ENCODE measurements around the gene SLC52A3.

SLC52A3 gene

GRCh38 chr20:755941-756340, 12.4 kb downstream of the SLC52A3 start:
- H3K4me1 Mint-ChIP-seq (ENCODE audit: low read depth in 2 of 2), result no peaks in the 10 kb centered on the region
- no peak overlapping the region for H3K4me3 Mint-ChIP-seq
- DNase-seq (no peak), ATAC-seq (replicated peaks) (no peak)
- no peaks in the 10 kb centered on the region for H3K36me3 Mint-ChIP-seq (ENCODE audit: insufficient read depth)
- peaks cover 30 to 56% of the 10 kb centered on the region in 2 donors for H3K27me3 Mint-ChIP-seq
- no peak overlapping the region for H3K27ac Mint-ChIP-seq
- no peaks in the 10 kb centered on the region for H3K9me3 Mint-ChIP-seq

GRCh38 chr20:754904-755303, 13.4 kb downstream of the SLC52A3 start:
- Mint-ChIP-seq H3K27me3 (peaks cover 30 to 52% of the 10 kb centered on the region in 2 donors), H3K9me3 (no peaks in the 10 kb centered on the region), H3K36me3 (ENCODE audit: insufficient read depth) (no peaks in the 10 kb centered on the region), H3K4me3 (no peak overlapping the region), H3K4me1 (ENCODE audit: low read depth in 2 of 2) (no peaks in the 10 kb centered on the region), H3K27ac (no peak overlapping the region)
- ATAC-seq (replicated peaks), result no peak
- DNase-seq, result no peak

GRCh38 chr20:753897-754635, 14.2 kb downstream of the SLC52A3 start:
- ATAC-seq (replicated peaks) (no peak), DNase-seq (no peak)
- H3K36me3 Mint-ChIP-seq (ENCODE audit: insufficient read depth), result no peaks in the 10 kb centered on the region
- H3K4me1 Mint-ChIP-seq (ENCODE audit: low read depth in 2 of 2), result no peaks in the 10 kb centered on the region
- H3K27me3 Mint-ChIP-seq, result peaks cover 29 to 51% of the 10 kb centered on the region in 2 donors
- no peaks in the 10 kb centered on the region for H3K9me3 Mint-ChIP-seq
- H3K27ac Mint-ChIP-seq, result no peak overlapping the region
- no peak overlapping the region for H3K4me3 Mint-ChIP-seq

- H3K4me1 Mint-ChIP-seq (ENCODE audit: low read depth in 2 of 2), result no peaks in the 10 kb centered on the region
- H3K27me3 Mint-ChIP-seq, result peaks cover 26 to 50% of the 10 kb centered on the region in 2 donors
- H3K9me3 Mint-ChIP-seq, result no peaks in the 10 kb centered on the region
- DNase-seq (no peak), ATAC-seq (replicated peaks) (no peak)
- no peak overlapping the region for H3K4me3 Mint-ChIP-seq
- H3K36me3 Mint-ChIP-seq (ENCODE audit: insufficient read depth), result no peaks in the 10 kb centered on the region
- no peak overlapping the region for H3K27ac Mint-ChIP-seq
Observed at GRCh38 chr20:753136-753535, 15.2 kb downstream of the SLC52A3 start.

- peaks cover 24 to 43% of the 10 kb centered on the region in 2 donors for H3K27me3 Mint-ChIP-seq
- ATAC-seq (replicated peaks) (no peak), DNase-seq (no peak)
- H3K9me3 Mint-ChIP-seq, result no peaks in the 10 kb centered on the region
- no peak overlapping the region for H3K4me3 Mint-ChIP-seq
- no peaks in the 10 kb centered on the region for H3K36me3 Mint-ChIP-seq (ENCODE audit: insufficient read depth)
- no peak overlapping the region for H3K27ac Mint-ChIP-seq
- no peaks in the 10 kb centered on the region for H3K4me1 Mint-ChIP-seq (ENCODE audit: low read depth in 2 of 2)
Observed at GRCh38 chr20:752291-752690, 16.0 kb downstream of the SLC52A3 start.

GRCh38 chr20:751761-752160, 16.5 kb downstream of the SLC52A3 start:
- Mint-ChIP-seq H3K36me3 (ENCODE audit: insufficient read depth) (no peaks in the 10 kb centered on the region), H3K4me1 (ENCODE audit: low read depth in 2 of 2) (no peaks in the 10 kb centered on the region), H3K9me3 (no peaks in the 10 kb centered on the region), H3K4me3 (no peak overlapping the region), H3K27ac (no peak overlapping the region), H3K27me3 (peaks cover 26 to 43% of the 10 kb centered on the region in 2 donors)
- DNase-seq (no peak), ATAC-seq (replicated peaks) (no peak)

- Mint-ChIP-seq H3K9me3 (no peaks in the 10 kb centered on the region), H3K4me1 (ENCODE audit: low read depth in 2 of 2) (no peaks in the 10 kb centered on the region), H3K27me3 (peaks cover 19 to 34% of the 10 kb centered on the region in 2 donors), H3K4me3 (no peak overlapping the region), H3K27ac (no peak overlapping the region), H3K36me3 (ENCODE audit: insufficient read depth) (no peaks in the 10 kb centered on the region)
- DNase-seq, result no peak
- ATAC-seq (replicated peaks), result no peak
Observed at GRCh38 chr20:750801-751200, 17.5 kb downstream of the SLC52A3 start.

GRCh38 chr20:745683-746301, 22.5 kb downstream of the SLC52A3 start:
- DNase-seq (no peak), ATAC-seq (replicated peaks) (no peak)
- Mint-ChIP-seq H3K27me3 (peaks cover 42 to 43% of the 10 kb centered on the region in 2 donors), H3K27ac (no peak overlapping the region), H3K4me1 (ENCODE audit: low read depth in 2 of 2) (no peaks in the 10 kb centered on the region), H3K9me3 (peaks cover 0 to 4% of the 10 kb centered on the region in 2 donors), H3K36me3 (ENCODE audit: insufficient read depth) (peaks cover 2% of the 10 kb centered on the region), H3K4me3 (no peak overlapping the region)

GRCh38 chr20:742156-742555, 26.1 kb downstream of the SLC52A3 start:
- ATAC-seq (replicated peaks), result no peak
- Mint-ChIP-seq H3K4me3 (no peak overlapping the region), H3K36me3 (ENCODE audit: insufficient read depth) (peaks cover 2% of the 10 kb centered on the region), H3K27me3 (peaks cover 38 to 39% of the 10 kb centered on the region in 2 donors), H3K4me1 (ENCODE audit: low read depth in 2 of 2) (no peaks in the 10 kb centered on the region), H3K27ac (no peak overlapping the region), H3K9me3 (peaks cover 0 to 4% of the 10 kb centered on the region in 2 donors)
- no peak for DNase-seq

GRCh38 chr20:741620-742019, 26.7 kb downstream of the SLC52A3 start:
- Mint-ChIP-seq H3K4me1 (ENCODE audit: low read depth in 2 of 2) (no peaks in the 10 kb centered on the region), H3K4me3 (no peak overlapping the region), H3K27me3 (peaks cover 37 to 45% of the 10 kb centered on the region in 2 donors), H3K9me3 (peaks cover 0 to 4% of the 10 kb centered on the region in 2 donors), H3K27ac (no peak overlapping the region), H3K36me3 (ENCODE audit: insufficient read depth) (peaks cover 2% of the 10 kb centered on the region)
- DNase-seq (no peak), ATAC-seq (replicated peaks) (no peak)

GRCh38 chr20:740162-740561, 28.1 kb downstream of the SLC52A3 start:
- no peak overlapping the region for H3K4me3 Mint-ChIP-seq

GRCh38 chr20:739736-740135, 28.6 kb downstream of the SLC52A3 start:
- DNase-seq, result no peak
- Mint-ChIP-seq H3K27me3 (peaks cover 37 to 47% of the 10 kb centered on the region in 2 donors), H3K36me3 (ENCODE audit: insufficient read depth) (peaks cover 2% of the 10 kb centered on the region), H3K27ac (no peak overlapping the region), H3K4me3 (no peak overlapping the region), H3K9me3 (no peaks in the 10 kb centered on the region), H3K4me1 (ENCODE audit: low read depth in 2 of 2) (no peaks in the 10 kb centered on the region)
- ATAC-seq (replicated peaks), result no peak

More at GRCh38 chr20:740162-740561, 28.1 kb downstream of the SLC52A3 start:
- no peak overlapping the region for H3K27ac Mint-ChIP-seq
- H3K27me3 Mint-ChIP-seq, result peaks cover 37 to 45% of the 10 kb centered on the region in 2 donors
- DNase-seq (no peak), ATAC-seq (replicated peaks) (no peak)
- no peaks in the 10 kb centered on the region for H3K4me1 Mint-ChIP-seq (ENCODE audit: low read depth in 2 of 2)
- peaks cover 2% of the 10 kb centered on the region for H3K36me3 Mint-ChIP-seq (ENCODE audit: insufficient read depth)
- peaks cover 0 to 1% of the 10 kb centered on the region in 2 donors for H3K9me3 Mint-ChIP-seq

- H3K4me3 Mint-ChIP-seq, result no peak overlapping the region
- H3K9me3 Mint-ChIP-seq, result no peaks in the 10 kb centered on the region
- ATAC-seq (replicated peaks) (no peak), DNase-seq (no peak)
- H3K36me3 Mint-ChIP-seq (ENCODE audit: insufficient read depth), result no peaks in the 10 kb centered on the region
- no peaks in the 10 kb centered on the region for H3K4me1 Mint-ChIP-seq (ENCODE audit: low read depth in 2 of 2)
- no peak overlapping the region for H3K27ac Mint-ChIP-seq
- H3K27me3 Mint-ChIP-seq, result peaks cover 36 to 77% of the 10 kb centered on the region in 2 donors
Observed at GRCh38 chr20:733861-734260, 34.4 kb downstream of the SLC52A3 start.

- Mint-ChIP-seq H3K27me3 (peaks cover 42 to 79% of the 10 kb centered on the region in 2 donors), H3K4me1 (ENCODE audit: low read depth in 2 of 2) (peaks cover 0 to 2% of the 10 kb centered on the region in 2 donors), H3K9me3 (no peaks in the 10 kb centered on the region), H3K4me3 (no peak overlapping the region), H3K27ac (no peak overlapping the region), H3K36me3 (ENCODE audit: insufficient read depth) (no peaks in the 10 kb centered on the region)
- ATAC-seq (replicated peaks) (no peak), DNase-seq (no peak)
Observed at GRCh38 chr20:732727-733126, 35.6 kb downstream of the SLC52A3 start.
